Endothelial cell (in vitro differentiated cells): ENCODE results near the gene RWDD4. TPM values are rescaled to one million over a fixed set of nuclear protein-coding genes. Genes with fewer than 3 reads are reported as not detected.

ENCODE experiments used
- DNase-seq: peaks from one replicate; pipeline ENCODE4 v3.0.0; 2021; ENCODE audit warnings: low spot score
- H3K27ac Mint-ChIP-seq: one replicate; pipeline ENCODE4 v1.8.0; 2021; ENCODE audit warnings: mixed read lengths, inconsistent platforms; ENCODE audit not compliant: unreplicated experiment
- H3K27me3 Mint-ChIP-seq: one replicate; pipeline ENCODE4 v1.8.0; 2021; ENCODE audit warnings: mild to moderate bottlenecking, moderate library complexity, mixed read lengths, inconsistent platforms; ENCODE audit not compliant: unreplicated experiment
- H3K36me3 Mint-ChIP-seq: one replicate; pipeline ENCODE4 v1.8.0; 2021; ENCODE audit warnings: mild to moderate bottlenecking, low read depth, mixed read lengths, inconsistent platforms; ENCODE audit not compliant: unreplicated experiment
- H3K4me1 Mint-ChIP-seq: one replicate; pipeline ENCODE4 v1.8.0; 2021; ENCODE audit warnings: mild to moderate bottlenecking, mixed read lengths, inconsistent platforms; ENCODE audit not compliant: unreplicated experiment
- H3K4me3 Mint-ChIP-seq: one replicate; pipeline ENCODE4 v1.8.0; 2021; ENCODE audit warnings: mild to moderate bottlenecking, mixed read lengths, inconsistent platforms; ENCODE audit not compliant: unreplicated experiment
- H3K9me3 Mint-ChIP-seq: one replicate; pipeline ENCODE4 v1.8.0; 2021; ENCODE audit warnings: mixed read lengths, inconsistent platforms; ENCODE audit not compliant: unreplicated experiment
- CTCF ChIP-seq: fragments of 200-600 bp; sonication (generic); IDR thresholded peaks from one replicate; pipeline ENCODE4 v1.5.0; 2021; ENCODE audit warnings: antibody characterized with exemption; ENCODE audit not compliant: unreplicated experiment
- total RNA-seq: library from RNA; stranded (reverse); fragmentation: NEBNext Ultra II Directional; extraction: Animal tissue kit (Norgen Biotek cat#: 25700); gene quantifications from one replicate; pipeline ENCODE4 v1.2.1, GENCODE V29; 2021; ENCODE audit not compliant: unreplicated experiment

RWDD4 gene
- total RNA-seq, 1 donor from 2014 or later = 13.1 TPM

- no peak for DNase-seq
- no peak overlapping the region for H3K27ac Mint-ChIP-seq
- peaks cover 2% of the 10 kb centered on the region for H3K4me1 Mint-ChIP-seq
- H3K27me3 Mint-ChIP-seq = no peaks in the 10 kb centered on the region
- no peak for TF ChIP-seq CTCF
- no peaks in the 10 kb centered on the region for H3K9me3 Mint-ChIP-seq
- no peak overlapping the region for H3K4me3 Mint-ChIP-seq
- H3K36me3 Mint-ChIP-seq = no peaks in the 10 kb centered on the region
Measured at GRCh38 chr4:183626168-183626567, 32.8 kb downstream of the RWDD4 start.

GRCh38 chr4:183624548-183624947 lies 34.4 kb downstream of the RWDD4 start:
- no peak overlapping the region for H3K4me3 Mint-ChIP-seq
- H3K27ac Mint-ChIP-seq = no peak overlapping the region
- no peaks in the 10 kb centered on the region for H3K36me3 Mint-ChIP-seq
- peaks cover 2% of the 10 kb centered on the region for H3K4me1 Mint-ChIP-seq
- DNase-seq = no peak
- TF ChIP-seq CTCF = no peak
- no peaks in the 10 kb centered on the region for H3K9me3 Mint-ChIP-seq
- no peaks in the 10 kb centered on the region for H3K27me3 Mint-ChIP-seq

GRCh38 chr4:183621875-183622274 lies 37.1 kb downstream of the RWDD4 start:
- TF ChIP-seq CTCF = no peak
- Mint-ChIP-seq H3K27ac (no peak overlapping the region), H3K9me3 (no peaks in the 10 kb centered on the region), H3K4me3 (no peak overlapping the region), H3K36me3 (no peaks in the 10 kb centered on the region), H3K4me1 (peaks cover 2% of the 10 kb centered on the region), H3K27me3 (no peaks in the 10 kb centered on the region)
- no peak for DNase-seq

- peaks cover 2% of the 10 kb centered on the region for H3K4me1 Mint-ChIP-seq
- H3K27me3 Mint-ChIP-seq = no peaks in the 10 kb centered on the region
- H3K36me3 Mint-ChIP-seq = no peaks in the 10 kb centered on the region
- H3K27ac Mint-ChIP-seq = no peak overlapping the region
- no peaks in the 10 kb centered on the region for H3K9me3 Mint-ChIP-seq
- no peak for TF ChIP-seq CTCF
- DNase-seq = no peak
- no peak overlapping the region for H3K4me3 Mint-ChIP-seq
Measured at GRCh38 chr4:183620421-183620820, 38.6 kb downstream of the RWDD4 start.

GRCh38 chr4:183618681-183619080 lies 40.3 kb downstream of the RWDD4 start:
- H3K9me3 Mint-ChIP-seq = no peaks in the 10 kb centered on the region
- no peak for DNase-seq
- H3K4me1 Mint-ChIP-seq = peaks cover 2% of the 10 kb centered on the region
- no peak overlapping the region for H3K27ac Mint-ChIP-seq
- TF ChIP-seq CTCF = no peak
- no peak overlapping the region for H3K4me3 Mint-ChIP-seq
- no peaks in the 10 kb centered on the region for H3K36me3 Mint-ChIP-seq
- H3K27me3 Mint-ChIP-seq = peaks cover 1% of the 10 kb centered on the region
